Measurements from ENCODE around the gene NT5DC2.
"Not testable (repeated sequence)": the region's sequence is repeated elsewhere in the genome, so short reads cannot be mapped to it uniquely, and the experiment has no call there.

Gene NT5DC2

DNA sequence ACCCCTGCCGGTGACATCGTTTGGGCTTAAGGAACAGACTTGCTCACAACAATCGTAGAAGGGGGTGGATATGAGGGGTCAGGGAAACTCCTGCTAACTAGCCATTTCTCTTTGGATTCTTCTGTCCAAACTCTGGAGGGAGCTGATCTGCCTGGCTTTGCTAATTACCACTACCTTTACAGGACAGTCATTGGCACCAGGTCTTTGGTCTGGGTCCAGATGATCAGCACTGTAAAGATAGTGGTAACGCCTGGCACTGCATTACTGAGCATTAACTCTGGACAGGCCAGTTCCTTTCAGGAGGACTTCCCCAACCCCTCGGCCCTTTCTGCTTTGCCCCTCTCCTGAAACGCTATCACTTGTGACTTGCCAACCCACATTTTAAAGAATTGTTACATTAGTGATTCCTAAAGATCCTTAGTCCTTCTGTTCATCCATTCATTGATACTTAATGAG lies 3.5 kb upstream of the NT5DC2 start:
- no peak for DNase-seq

DNA sequence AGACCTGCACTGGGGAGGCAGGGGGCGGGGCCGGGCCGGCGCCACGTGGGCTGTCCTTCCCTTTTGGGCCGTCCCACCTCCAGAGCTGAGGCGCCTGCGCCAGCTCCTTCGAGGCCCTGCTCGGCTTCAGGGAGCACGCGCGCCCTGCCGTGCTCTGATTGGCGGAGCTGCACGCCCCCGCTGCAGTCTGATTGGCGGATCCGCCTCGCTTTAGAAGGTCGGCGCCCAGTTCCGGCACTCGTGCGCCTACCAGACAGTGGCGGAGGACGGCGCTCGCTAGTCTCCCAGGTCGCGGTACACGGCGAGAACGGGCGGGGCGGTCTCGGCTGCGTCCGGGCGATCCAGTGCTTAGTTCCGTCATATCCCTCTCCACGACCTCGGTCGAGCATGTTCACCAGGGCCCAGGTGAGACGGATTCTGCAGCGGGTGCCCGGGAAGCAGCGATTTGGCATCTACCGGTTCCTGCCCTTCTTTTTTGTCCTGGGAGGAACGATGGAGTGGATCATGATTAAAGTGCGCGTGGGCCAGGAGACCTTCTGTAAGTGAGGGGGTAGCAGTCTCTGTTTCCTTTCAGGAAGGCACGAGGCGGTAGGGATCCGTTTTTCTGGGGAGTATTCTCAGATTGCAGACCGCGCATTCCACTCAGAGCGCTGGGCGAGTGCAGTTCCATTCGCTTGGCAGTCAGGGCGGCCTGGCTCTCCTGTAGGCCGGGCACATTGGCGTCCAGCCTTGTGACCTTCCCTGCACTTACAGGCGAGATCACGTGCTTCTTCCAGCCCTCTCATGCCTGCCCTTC lies 2.9 kb upstream of the NT5DC2 start, which contains the start of gene UQCC5:
UQCC5 (plus strand) TSS at position 237 of the 796 bp plus-strand sequence; CDS start at position 388, 151 bp downstream.
- DNase-seq, result peak; percentile 98

DNA sequence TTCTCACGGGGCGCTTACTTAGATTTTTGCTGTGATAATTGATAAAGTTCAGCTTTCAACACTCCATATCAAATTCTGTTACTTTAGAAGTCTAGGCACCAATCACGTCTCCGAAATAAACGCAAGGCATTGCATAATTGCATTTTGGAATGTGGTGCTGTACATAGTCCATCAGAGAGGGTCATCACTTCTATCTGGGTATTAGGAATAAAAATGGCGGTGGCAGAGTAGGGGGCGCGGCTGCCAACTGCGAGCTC lies 2.4 kb upstream of the NT5DC2 start:
- no peak for DNase-seq

DNA sequence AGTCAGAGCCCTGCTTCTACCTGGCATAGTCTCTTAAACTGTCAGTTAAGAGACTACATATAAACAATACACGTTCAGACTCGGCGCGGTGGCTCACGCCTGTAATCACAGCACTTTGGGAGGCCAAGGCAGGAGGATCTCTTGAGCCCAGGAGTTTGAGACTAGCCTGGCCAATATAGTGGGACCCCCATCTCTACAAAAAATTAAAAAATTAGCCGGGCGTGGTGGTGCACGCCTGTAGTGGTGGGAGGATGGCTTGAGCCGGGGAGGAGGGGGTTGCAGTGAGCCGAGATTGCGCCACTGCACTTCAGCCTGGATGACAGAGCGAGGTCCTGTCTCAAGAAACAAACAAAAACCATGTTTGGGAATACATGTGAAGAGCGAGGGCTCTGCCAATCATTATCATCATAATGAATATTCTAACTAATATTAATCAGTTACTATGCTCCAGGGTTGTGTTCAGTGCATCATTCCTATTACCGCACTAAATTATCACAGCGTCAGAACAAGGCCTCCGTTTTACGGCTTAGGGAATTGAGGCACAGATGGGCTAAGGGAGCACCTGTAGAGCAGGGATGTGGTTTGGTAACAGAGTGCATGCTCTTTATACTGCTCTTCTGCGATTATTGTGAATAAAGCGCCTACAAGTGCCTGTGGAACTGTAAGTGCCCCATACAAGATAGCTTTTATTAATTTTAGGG lies 1.9 kb upstream of the NT5DC2 start:
- DNase-seq, result no peak

DNA sequence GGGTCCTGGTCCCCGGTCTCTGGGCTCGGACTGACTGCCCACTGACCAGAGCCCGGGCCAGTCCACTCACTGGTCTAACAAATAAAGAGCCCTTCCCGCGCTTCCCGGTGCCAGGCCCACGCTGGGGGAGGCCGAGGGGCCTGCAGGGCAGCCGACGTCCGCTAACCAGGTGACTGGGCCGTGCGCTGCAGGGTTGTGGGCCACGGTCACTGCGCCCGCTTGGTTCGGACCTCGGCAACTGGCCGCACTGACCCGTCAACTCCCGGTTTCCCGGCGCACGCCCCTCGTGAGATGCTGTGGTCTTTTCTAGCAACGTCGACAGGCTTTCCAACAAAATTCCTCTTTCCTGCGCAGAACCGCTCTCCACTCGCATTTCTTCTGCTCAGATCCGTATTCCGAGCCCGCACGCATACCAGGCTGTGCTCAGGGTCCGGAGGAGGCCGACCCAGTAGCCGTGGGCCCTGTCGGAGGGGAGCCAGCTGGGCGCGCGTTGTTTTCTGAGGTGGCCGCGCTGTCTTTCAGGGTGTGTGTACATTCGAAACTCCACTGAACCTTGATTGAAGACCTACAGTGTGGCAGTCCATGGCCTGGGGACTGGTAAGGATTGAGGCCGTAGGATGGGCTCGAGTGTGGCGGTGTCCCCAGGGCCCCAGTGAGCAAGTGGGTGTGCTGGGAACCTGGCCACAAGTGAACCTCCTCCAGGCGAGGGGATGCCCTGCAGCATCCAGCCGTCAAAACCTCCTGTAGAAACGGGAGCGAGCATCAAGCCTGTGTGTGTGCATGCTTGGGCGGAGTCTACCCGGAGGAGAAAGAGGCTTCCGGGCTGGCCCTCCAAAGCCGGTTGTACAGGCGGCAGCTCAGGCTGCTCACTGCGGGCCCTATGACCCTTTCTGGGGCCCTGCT lies 875 bp upstream of the NT5DC2 start:
- DNase-seq, result no peak

DNA sequence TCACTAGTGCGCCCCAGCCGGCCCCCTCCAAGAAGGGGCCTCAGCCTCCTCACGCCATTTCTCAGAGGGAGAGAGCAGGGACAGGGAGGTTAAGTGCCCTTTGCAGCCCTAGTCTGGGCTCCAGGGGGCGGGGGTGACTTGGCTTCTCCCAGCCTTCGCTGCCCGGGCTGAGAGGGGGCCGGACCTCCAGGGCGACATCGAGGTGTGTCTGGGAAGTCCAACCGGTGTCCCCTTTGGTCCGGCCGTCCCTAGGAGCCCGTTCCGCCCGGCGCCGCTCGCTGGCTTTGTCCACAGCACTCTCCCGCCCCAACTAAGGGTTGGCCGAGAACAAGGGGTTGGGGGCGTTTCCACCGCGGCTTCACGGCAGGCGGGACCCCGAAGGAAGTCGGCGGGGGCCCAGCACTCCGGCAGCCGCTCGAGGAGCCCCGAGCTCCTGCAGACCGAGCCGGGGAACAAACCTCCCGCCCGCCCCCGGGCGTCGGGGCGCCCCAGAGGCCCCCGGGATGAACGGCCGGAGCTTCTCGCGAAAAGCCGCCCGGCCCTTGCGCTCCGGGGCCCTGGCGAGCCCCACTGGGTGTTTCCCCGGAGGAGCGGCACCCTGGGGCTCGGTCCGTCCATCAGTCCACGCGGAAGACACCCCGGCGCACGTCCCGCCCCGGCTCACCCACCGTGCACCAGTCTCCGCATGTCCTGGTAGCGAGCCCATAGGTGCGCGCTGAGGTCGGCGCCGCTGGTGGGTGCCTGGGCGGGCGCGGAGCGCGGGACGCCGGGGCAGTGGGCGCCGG lies 627 bp downstream of the NT5DC2 start:
- peak; percentile 25 for DNase-seq

DNA sequence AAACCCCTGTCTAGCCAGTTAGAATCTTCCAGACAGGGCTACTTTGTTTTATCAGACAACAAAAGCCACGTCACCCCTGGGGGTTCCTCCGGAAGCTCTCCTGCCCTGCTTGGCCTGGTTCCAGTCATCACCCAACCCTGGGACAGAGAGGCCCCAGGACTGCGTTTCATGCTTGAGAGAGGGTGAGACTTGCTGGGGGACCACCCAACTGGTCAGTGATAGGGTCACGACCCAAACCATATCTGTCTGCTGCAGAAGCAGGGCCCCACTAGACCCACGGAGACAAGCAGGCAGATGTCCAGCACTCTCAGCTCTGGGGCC lies 1.2 kb downstream of the NT5DC2 start:
- peak; percentile 83 for DNase-seq

DNA sequence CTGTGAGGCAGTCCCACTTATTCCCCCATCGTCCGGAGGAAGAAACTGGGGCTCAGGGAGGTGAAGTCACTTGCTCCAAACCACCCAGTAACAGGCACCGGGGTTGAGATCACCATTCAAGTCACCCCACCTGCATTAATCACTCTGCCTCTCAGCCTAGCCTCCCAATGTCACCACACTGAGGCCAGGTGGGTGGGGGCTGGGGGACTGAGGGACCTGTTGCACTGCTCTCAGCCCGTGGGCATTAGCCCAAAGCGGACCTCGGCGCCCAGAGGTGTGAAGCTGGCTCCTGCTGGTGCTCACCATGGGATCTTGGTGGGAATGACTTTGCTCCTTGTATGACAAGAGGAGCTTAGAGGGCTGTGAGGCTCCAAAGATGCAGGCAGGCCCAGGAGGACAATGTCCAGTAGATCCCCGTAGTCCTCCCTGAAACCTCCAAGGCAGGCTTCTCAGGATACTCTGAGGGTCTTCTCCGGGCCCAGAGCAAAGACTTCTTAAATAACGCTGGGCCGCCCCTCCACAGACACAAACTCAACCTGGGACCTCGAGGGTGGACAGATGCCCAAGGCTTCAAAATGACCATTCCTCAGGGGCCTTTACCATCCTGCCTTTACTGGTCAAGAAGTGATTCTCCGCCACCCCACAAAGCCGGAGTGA lies 1.7 kb downstream of the NT5DC2 start:
- no peak for DNase-seq

DNA sequence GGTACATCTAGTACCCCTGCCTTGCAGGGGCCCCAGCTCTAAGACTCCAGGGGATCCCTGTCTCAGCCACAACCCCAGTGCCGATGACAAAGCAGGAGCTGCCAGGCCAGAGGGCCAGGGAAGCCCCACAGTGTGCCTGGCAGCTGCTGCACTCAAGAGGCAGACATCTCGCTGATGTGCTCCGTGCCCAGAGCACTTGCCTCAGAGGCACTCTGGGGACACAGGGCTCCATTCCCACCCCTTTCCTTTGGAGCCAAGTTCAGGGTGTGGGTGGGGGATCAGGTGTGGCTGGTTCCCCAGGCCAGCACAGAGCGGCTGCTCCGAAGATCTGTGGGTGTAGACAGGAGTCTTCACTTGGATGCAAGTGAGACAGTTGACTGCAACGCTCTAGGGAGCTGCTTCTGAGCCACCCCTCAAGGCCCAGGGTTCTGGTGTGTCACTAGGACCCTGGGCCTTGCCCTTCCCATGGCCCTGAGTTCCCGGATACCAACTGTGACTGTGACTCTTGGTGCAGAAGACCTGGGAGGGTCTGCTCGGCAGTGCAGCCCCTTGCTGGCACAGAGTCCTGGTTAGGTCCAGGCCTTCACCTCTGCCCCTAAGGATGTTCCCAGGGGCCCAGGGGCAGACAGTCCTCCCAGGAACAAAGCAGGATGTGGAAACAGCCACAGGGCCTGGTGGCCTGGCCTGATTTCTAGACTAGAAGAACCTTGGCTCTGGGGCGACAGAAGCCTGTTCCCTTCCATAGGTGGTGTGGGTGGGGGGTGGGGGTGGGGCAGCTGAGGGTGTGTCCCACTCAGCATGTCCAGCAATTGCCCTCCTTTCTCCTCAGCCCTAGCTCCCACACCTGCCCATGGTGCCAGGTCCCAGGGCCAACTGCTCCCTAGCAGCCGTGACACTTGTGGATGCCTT lies 2.5 kb downstream of the NT5DC2 start:
- DNase-seq, result no peak

DNA sequence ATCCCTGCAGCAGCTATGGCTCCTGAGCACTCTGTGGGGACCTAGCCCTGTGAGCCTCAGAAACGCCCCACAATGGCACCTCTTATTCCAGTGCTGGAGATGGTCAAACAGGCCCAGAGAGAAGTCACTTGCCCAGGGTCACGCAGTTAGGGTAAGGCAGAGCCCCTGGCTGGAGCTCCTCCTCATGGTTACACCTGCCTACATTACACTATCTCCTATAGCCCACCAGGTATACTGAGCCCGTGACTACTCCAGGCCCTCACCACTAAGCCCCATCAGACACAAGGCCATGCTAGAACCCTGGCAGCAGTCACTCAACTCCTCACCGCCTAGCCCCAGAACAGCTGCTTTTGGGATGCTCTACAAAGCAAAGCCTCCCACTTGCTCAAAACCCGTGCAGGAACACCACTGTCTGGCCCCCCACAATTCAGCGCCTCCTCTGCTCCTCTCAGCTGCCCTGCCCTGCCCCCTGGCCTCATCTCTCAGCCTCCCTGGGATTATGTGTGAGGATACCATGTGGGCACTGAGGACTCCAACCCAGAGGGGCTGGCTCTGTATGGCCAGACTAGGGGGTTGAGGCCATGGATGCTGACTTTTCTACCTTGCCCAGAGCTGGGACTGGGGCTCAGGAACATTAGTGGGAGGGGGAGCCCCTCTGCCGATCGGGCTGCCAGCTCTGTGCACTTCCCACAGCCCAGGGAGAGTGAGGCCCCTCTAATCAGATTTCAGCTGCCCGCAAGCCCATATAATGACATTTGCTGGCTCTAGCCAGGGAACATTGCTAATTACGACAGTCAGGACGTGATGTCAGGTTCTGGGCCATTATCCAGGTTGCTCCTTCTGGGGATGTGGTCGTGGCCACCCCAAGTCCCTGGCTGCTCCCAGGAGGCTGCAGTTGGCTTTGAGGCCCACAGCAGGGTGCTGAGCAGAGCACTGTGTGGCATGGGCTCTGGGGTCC lies 4.0 kb downstream of the NT5DC2 start:
- DNase-seq, result no peak

DNA sequence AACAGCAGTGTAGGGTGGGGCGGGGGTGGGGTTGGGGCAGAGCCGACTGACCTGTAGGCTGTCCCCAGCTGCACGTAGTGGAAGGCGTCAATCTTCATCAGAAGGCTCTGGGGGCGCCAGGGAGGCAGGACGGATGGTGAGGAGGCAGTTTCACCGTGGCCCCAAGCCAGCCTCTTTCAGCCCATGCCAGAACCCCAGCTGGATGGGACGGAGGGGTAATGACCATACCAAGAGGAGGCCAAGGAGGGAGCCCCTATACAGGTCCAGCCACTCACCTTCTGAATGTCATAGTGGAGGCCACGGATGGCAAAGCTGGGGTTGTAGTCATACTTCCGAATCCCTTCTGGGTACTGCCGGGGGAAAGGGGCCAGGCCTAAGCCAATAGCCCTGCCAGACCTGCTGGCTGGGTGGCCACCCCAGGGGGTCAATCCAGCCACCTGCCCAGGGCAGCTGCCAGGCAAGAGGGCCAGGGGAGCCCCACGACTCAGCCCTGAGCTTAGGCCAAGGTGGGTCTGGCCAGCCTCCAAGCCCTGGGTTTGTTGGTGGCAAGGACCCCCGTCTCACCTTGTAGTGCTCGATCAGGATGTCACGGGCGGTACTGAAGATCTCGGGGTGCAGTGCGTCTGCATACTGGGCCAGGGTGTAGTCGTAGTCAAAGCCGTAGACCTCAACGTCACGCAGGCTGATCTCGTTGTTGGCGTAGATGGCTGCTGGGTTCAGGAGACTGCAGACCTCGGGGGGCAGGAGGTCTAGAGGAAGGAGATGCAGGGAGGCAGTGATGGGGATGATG lies 4.9 kb downstream of the NT5DC2 start:
- no peak for DNase-seq

DNA sequence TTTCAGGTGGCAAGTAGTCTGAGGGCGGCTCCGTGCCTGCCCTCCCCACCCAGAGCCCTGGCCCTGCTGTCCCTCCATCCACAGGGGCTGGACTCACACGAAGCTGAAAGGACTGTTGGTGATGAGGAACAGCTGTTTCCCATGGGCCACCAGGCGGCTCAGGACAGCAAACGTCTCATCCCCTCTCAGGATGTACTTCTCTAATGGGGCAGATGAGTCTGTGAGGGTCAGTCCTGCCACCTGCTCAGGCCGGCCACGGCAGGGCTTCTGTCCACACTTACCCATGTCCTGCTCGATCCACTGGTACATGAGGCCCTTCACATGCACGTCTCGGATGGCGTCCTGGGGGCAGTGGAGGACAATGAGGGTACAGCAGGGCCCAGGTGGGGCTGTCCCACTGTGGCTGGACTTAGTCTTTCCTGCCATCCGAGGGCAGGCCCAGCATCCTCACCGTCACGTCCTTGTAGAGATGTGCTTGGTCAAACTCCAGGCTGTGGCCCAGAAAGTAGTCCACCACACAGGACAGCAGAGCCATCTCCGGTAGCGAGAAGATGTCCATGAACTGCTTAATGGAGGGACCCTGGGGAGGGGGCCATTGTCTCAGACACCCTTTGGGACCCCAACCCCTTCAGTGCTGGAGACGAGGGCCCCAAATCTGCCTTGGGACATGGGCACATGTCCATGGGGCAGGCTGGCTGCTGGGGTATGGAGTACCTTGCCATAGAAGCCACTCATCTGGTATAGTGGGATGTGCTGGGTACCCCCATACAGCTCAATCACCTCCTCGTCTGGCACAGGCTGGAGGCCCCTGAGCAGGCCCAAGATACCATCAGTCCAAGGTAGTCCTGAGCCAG lies 5.7 kb downstream of the NT5DC2 start:
- DNase-seq, result no peak

DNA sequence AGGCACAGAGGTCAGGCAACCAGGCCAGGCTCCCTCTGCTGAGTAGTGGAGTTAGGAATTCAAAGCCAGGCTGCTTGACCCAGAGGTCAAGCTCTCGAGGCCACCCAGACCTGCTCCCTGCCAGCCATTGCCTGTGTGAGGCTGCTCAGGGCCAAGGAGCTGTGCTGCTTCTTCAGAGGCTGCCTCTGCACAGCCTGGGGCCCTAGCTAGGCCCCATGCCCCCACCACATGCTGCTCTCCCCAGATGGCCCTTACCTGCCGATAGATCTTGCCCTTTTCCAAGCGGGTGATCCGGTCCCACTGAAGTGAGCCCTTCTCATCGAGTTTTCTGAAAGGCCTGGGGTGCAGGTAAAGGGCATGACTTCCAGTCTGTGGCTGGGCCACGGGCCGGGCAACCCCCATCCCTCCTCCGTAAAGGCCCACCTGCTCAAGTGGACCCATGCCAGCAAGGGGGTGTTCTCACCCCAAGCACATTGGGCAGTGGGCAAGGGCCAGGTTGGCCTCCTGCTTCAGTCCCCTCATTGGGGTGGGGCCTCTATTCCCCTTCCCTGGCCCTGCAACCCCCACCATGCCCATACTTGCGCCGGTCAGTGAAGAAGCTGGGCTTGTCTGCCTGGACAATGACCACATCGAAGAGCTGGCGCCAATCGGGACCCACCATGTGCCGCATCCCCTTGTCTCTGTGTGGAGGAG lies 6.5 kb downstream of the NT5DC2 start:
- DNase-seq, result no peak

DNA sequence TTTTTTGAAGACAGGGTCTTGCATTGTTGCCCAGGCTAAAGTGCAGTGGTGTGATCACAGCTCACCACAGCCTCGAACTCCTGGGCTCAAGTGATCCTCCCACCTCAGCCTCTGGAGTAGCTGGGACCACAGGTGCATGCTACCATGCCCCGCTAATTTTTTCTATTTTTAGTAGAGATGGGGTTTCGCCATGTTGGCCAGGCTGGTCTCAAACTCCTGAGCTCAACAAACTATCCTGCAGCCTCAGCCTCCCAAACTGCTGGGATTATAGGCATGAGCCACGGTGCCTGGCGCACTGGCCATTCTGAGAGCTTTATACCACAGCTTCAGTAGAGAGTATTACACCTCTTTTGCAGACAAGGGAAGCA lies 7.0 kb downstream of the NT5DC2 start:
- not testable (repeated sequence) for DNase-seq

DNA sequence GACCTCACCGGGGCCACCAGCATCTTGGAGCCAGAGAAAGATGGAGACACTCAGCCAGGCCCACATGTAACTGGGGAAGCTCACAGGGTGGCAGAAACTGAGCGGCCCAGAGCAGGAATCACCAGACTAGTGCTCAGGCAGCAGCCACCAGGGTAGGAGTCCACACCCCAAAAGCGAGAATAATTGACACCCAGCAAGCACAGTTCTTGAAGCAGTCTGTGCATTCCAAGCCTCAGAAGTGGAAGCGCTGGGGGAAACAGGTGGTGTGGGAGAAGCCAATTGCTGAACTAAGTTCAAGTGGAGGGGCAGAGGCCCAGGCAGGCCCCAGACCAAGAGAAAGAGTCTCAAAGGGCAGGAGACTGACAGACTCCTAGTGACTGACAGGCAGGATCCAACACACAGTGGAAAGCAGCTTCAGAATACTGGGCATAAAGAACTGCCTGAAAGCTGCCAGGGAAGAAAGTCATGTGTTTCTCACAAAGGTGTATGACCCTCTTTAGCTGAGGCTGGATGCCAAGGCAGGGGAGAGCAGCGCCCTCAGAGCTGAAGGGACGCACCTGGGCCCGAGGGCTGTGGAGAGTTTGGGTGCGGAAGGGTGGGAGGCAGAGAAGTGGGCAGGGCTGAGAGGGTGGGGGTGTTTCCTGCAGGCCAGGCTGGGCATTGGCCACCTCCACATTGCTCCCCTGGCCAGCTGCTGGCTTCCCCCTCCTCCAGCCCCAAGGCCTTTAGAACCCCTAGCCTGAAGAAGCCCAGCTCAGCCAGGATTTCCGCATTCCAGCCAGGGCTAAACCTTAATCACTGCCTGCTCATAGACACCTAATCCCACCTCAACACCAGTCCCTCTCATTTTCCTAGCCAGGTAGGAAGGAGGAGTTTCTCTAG lies 7.7 kb downstream of the NT5DC2 start:
- DNase-seq, result no peak
